HG03060 (cell line): ENCODE data around the gene METTL26.

ENCODE experiments used
- ATAC-seq: cut with Tn5 transposase; IDR thresholded peaks from one replicate; pipeline ENCODE4 v1.9.1; 2021; ENCODE audit warnings: low read depth, moderate number of reproducible peaks; ENCODE audit not compliant: unreplicated experiment

The METTL26 gene

GRCh38 chr16:641326-642188 lies 5.5 kb upstream of the METTL26 start, which contains the start of gene MCRIP2:
TSS of gene MCRIP2 (plus strand) at chr16:641828. CDS start at chr16:641992, 164 bp downstream.
- ATAC-seq = no peak

GRCh38 chr16:640614-641013 lies 4.5 kb upstream of the METTL26 start:
- no peak for ATAC-seq

- ATAC-seq = no peak
These were observed 2.7 kb upstream of the METTL26 start for GRCh38 chr16:638836-639235.

- no peak for ATAC-seq
These were observed 2.0 kb upstream of the METTL26 start for GRCh38 chr16:638034-638543.

- ATAC-seq = no peak
These were observed 1.2 kb upstream of the METTL26 start for GRCh38 chr16:637081-638018.

- no peak for ATAC-seq
These were observed 416 bp downstream of the METTL26 start for GRCh38 chr16:635573-636205.

GRCh38 chr16:634996-635395 lies 1.1 kb downstream of the METTL26 start:
- no peak for ATAC-seq

- no peak for ATAC-seq
These were observed 1.9 kb downstream of the METTL26 start for GRCh38 chr16:634051-634670.

- no peak for ATAC-seq
These were observed 2.6 kb downstream of the METTL26 start for GRCh38 chr16:633336-634050.

- no peak for ATAC-seq
These were observed 3.4 kb downstream of the METTL26 start for GRCh38 chr16:632486-633335.

- ATAC-seq = no peak
These were observed 4.2 kb downstream of the METTL26 start for GRCh38 chr16:631808-632358.

GRCh38 chr16:630815-631405 lies 5.2 kb downstream of the METTL26 start, which contains the start of gene WFIKKN1:
TSS of gene WFIKKN1 (plus strand) at chr16:630985. CDS start at chr16:631254, 269 bp downstream.
- ATAC-seq = no peak

- ATAC-seq = no peak
These were observed 5.8 kb downstream of the METTL26 start for GRCh38 chr16:630249-630814.

- ATAC-seq = no peak
These were observed 6.3 kb downstream of the METTL26 start for GRCh38 chr16:629833-630248.

- no peak for ATAC-seq
These were observed 6.8 kb downstream of the METTL26 start for GRCh38 chr16:629185-629832.

GRCh38 chr16:628321-629061 lies 7.6 kb downstream of the METTL26 start:
- ATAC-seq = no peak
